Suprapubic skin (tissue), 4 donors: ENCODE data around the gene ERCC4.

Experiments used
- EP300 ChIP-seq: sonication (generic); formaldehyde crosslinking; IDR thresholded peaks from one replicate; pipeline ENCODE4 v1.6.1; 2017; ENCODE audit warnings: antibody characterized with exemption
- POLR2A ChIP-seq, 2 donors: fragments of 450-650 bp; IDR thresholded peaks; one replicate each; pipeline ENCODE4 v1.6.1; 2017; ENCODE audit warnings: antibody characterized with exemption in 2 of 2, mild to moderate bottlenecking in 2 of 2, moderate library complexity in 2 of 2
- POLR2AphosphoS5 ChIP-seq, 3 donors: sonication (generic); formaldehyde crosslinking; IDR thresholded peaks; one replicate each; pipeline ENCODE4 v1.6.1; 2017; ENCODE audit warnings: antibody characterized with exemption in 3 of 3
- TF ChIP-seq, protein P1 (sequence below), 2 donors: fragments of 200-600 bp in 1 of 2; fragments of 450-650 bp in 1 of 2; sonication (generic) in 1 of 2; IDR thresholded peaks; one replicate each; pipeline ENCODE4 v1.5.1; 2016 to 2019; ENCODE audit warnings: antibody characterized with exemption in 2 of 2, mild to moderate bottlenecking in 1 of 2, moderate library complexity in 1 of 2

DNA sequence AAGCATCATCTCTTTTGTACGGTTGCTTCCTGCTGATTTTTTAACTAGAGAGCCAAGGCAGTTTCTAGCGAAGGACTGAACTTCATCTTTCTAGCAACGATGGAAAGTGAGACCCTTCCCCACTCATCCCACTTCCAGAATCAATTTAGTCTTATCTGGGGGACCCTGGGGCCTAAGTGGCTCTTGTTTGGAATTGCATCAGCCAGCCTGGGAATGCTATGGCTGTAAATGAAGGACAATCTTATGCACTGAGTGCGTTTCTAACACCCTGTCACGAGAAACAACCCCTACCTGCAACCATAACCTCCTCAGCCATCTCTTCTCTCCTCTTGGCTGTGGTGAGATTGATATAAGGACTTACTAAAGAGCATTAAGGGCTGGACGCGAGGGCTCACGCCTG, 64.8 kb downstream of the ERCC4 start:
- TF ChIP-seq, protein P1, sequence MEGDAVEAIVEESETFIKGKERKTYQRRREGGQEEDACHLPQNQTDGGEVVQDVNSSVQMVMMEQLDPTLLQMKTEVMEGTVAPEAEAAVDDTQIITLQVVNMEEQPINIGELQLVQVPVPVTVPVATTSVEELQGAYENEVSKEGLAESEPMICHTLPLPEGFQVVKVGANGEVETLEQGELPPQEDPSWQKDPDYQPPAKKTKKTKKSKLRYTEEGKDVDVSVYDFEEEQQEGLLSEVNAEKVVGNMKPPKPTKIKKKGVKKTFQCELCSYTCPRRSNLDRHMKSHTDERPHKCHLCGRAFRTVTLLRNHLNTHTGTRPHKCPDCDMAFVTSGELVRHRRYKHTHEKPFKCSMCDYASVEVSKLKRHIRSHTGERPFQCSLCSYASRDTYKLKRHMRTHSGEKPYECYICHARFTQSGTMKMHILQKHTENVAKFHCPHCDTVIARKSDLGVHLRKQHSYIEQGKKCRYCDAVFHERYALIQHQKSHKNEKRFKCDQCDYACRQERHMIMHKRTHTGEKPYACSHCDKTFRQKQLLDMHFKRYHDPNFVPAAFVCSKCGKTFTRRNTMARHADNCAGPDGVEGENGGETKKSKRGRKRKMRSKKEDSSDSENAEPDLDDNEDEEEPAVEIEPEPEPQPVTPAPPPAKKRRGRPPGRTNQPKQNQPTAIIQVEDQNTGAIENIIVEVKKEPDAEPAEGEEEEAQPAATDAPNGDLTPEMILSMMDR (IDR thresholded peaks at IDR 0.05), result no peak
- TF ChIP-seq POLR2A (IDR thresholded peaks at IDR 0.05) (no peak), POLR2AphosphoS5 (IDR thresholded peaks at IDR 0.05) (no peak), EP300 (no peak)
